Spleen (tissue), 11 donors: Measurements from ENCODE around the gene FSTL4. TPM values are rescaled to one million over a fixed set of nuclear protein-coding genes. Genes with fewer than 3 reads are reported as not detected.

Experiments used
- DNase-seq: peaks from one replicate; pipeline ENCODE4 v3.0.0-alpha.2; 2020
- H3K27ac ChIP-seq, 8 donors: fragments of 200-600 bp; sonication (generic) in 7 of 8; 1 replicate in 4 of 8; 2 replicates in 4 of 8; pipeline versions ENCODE4 v1.5.0 to v1.8.0; 2016 to 2021; ENCODE audit warnings: inconsistent platforms in 4 of 8, mild to moderate bottlenecking in 4 of 8, moderate library complexity in 1 of 8
- H3K27me3 ChIP-seq, 7 donors: fragments of 200-600 bp; sonication (generic) in 6 of 7; replicated peaks in 1 of 7; 1 replicate in 4 of 7; 2 replicates in 3 of 7; pipeline versions ENCODE4 v1.5.0 to v1.8.0; 2016 to 2021; ENCODE audit warnings: inconsistent platforms in 3 of 7, mild to moderate bottlenecking in 1 of 7
- H3K36me3 ChIP-seq, 6 donors: fragments of 200-600 bp; sonication (generic) in 5 of 6; 1 replicate in 4 of 6; 2 replicates in 2 of 6; pipeline versions ENCODE4 v1.5.0 to v1.8.0; 2016 to 2021; ENCODE audit warnings: inconsistent platforms in 2 of 6
- H3K4me1 ChIP-seq, 6 donors: fragments of 200-600 bp; sonication (generic) in 5 of 6; 1 replicate in 3 of 6; 2 replicates in 3 of 6; pipeline versions ENCODE4 v1.5.0 to v1.8.0; 2016 to 2021; ENCODE audit warnings: inconsistent platforms in 3 of 6
- H3K4me3 ChIP-seq, 8 donors: fragments of 200-600 bp; sonication (generic) in 7 of 8; 1 replicate in 4 of 8; 2 replicates in 4 of 8; pipeline versions ENCODE4 v1.5.0 to v1.8.0; 2016 to 2021; ENCODE audit warnings: inconsistent platforms in 4 of 8, mild to moderate bottlenecking in 4 of 8, moderate library complexity in 2 of 8
- H3K9me3 ChIP-seq, 8 donors: fragments of 200-600 bp; sonication (generic) in 7 of 8; 1 replicate in 4 of 8; 2 replicates in 4 of 8; pipeline versions ENCODE4 v1.5.0 to v1.8.0; 2016 to 2021; ENCODE audit warnings: inconsistent platforms in 4 of 8
- CTCF ChIP-seq, 11 experiments: fragments of 200-600 bp in 7 of 11; fragments of 450-650 bp in 4 of 11; sonication (generic) in 4 of 11; IDR thresholded peaks in 8 of 11; conservative IDR thresholded peaks in 3 of 11; 1 replicate in 7 of 11; 2 replicates in 4 of 11; pipeline versions ENCODE4 v1.4.0 to v1.8.0; 2016 to 2021; ENCODE audit warnings: antibody characterized with exemption in 11 of 11, inconsistent platforms in 4 of 11, mild to moderate bottlenecking in 1 of 11
- POLR2A ChIP-seq, 3 donors: fragments of 450-650 bp; IDR thresholded peaks; one replicate each; pipeline ENCODE4 v1.5.1; 2017; ENCODE audit warnings: antibody characterized with exemption in 3 of 3, mild to moderate bottlenecking in 1 of 3
- POLR2AphosphoS5 ChIP-seq, 3 donors: sonication (generic); formaldehyde crosslinking; IDR thresholded peaks; one replicate each; pipeline ENCODE4 v1.5.1; 2017; ENCODE audit warnings: antibody characterized with exemption in 3 of 3
- WGBS, 5 donors: extraction: QIAGEN DNeasy Blood & Tissue Kit in 3 of 5; methylation state at CpG; one replicate each; pipeline versions ENCODE4 v1.1.5 to v1.1.7; 2013 to 2018; 5-methylcytosine and 5-hydroxymethylcytosine counted together
- intact Hi-C: fragments of 100-400 bp; cut with DNase I; formaldehyde crosslinking; loops from one replicate; pipeline ENCODE4 v1.15.0; 2023; ENCODE audit warnings: low total_unique reads
- polyA plus RNA-seq, 3 donors: library from polyadenylated mRNA; stranded (reverse); fragments of 200-250 nt; gene quantifications; one replicate each; pipeline ENCODE4 v1.2.1, GENCODE V29; 2013
- total RNA-seq, 7 donors: library from RNA; depleted of rRNA in 3 of 7; stranded (reverse); fragments of >200 nt in 3 of 7; fragmentation: NEBNext Ultra II Directional in 4 of 7; extraction: Animal tissue kit (Norgen Biotek cat#: 25700) in 4 of 7; gene quantifications; one replicate each; pipeline versions ENCODE4 v1.1.0 to v1.2.1, GENCODE V29; 2016 to 2021
- donor health status: healthy with polysubstance abuse.
- donor health status: DM: no; HTN: no; CAD: no; lungs with moderate emphysema.
- donor health status: DM: no; HTN: no; CAD: no.
- donor health status: Bipolar disorder and iron deficiency.
- donor health status: healthy.
- donor health status: DM: no; HTN: no; CAD: no.
- donor health status: DM: yes; HTN: yes; CAD: no.

FSTL4 gene
- total and polyA plus RNA-seq, 10 donors = under 0.01 to 1.0 (median 0.37) TPM; not detected in 4

GRCh38 chr5:133655966-133656365 lies 43.6 kb upstream of the FSTL4 start:
- WGBS, 5 donors = 79 to 100% (median 87%) methylated on average over 1 of the region's 1 CpG
- TF ChIP-seq POLR2A (IDR thresholded peaks at IDR 0.05) = no peak
- TF ChIP-seq CTCF (IDR thresholded peaks at IDR 0.05 in 8 of 11, conservative IDR thresholded peaks at IDR 0.05 in 3 of 11) = no peak
- no peak for TF ChIP-seq POLR2AphosphoS5 (IDR thresholded peaks at IDR 0.05)
- intact Hi-C loops = no loop called here

DNA sequence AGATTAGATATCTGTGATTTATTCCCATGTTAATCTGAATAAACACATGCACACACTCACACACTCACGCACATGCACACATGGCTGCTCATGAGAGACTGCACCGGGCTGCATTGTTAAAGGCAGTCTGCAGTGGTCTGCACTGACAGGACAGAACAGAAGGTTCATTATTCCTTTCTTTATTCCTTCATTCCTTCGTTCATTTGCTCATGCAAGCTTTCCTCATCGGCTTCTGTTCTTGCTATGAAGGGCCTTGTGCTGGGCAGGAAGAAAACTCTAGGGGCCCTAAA lies 41.4 kb upstream of the FSTL4 start:
- no peak for DNase-seq
- intact Hi-C loops = no loop called here
- no peak overlapping the region for H3K4me3 ChIP-seq
- WGBS, 5 donors = 70 to 78% (median 76%) methylated on average over 4 of the region's 4 CpGs
- H3K27ac ChIP-seq = no peak overlapping the region
- H3K36me3 ChIP-seq = no peaks in the 10 kb centered on the region
- H3K4me1 ChIP-seq = no peaks in the 10 kb centered on the region
- H3K9me3 ChIP-seq = no peaks in the 10 kb centered on the region
- peaks cover 0 to 7% (median 0%) of the 10 kb centered on the region in 7 donors for H3K27me3 ChIP-seq
- TF ChIP-seq POLR2A (IDR thresholded peaks at IDR 0.05) (no peak), CTCF (IDR thresholded peaks at IDR 0.05 in 8 of 11, conservative IDR thresholded peaks at IDR 0.05 in 3 of 11) (no peak), POLR2AphosphoS5 (IDR thresholded peaks at IDR 0.05) (no peak)

More at GRCh38 chr5:133655966-133656365, 43.6 kb upstream of the FSTL4 start:
- Histone ChIP-seq H3K27ac (no peak overlapping the region), H3K36me3 (no peaks in the 10 kb centered on the region), H3K4me3 (no peak overlapping the region), H3K4me1 (no peaks in the 10 kb centered on the region), H3K9me3 (no peaks in the 10 kb centered on the region), H3K27me3 (peaks cover 0 to 7% (median 0%) of the 10 kb centered on the region in 7 donors)
- no peak for DNase-seq

GRCh38 chr5:133652951-133653759 lies 40.8 kb upstream of the FSTL4 start:
- TF ChIP-seq CTCF (IDR thresholded peaks at IDR 0.05 in 8 of 11, conservative IDR thresholded peaks at IDR 0.05 in 3 of 11) (no peak), POLR2A (IDR thresholded peaks at IDR 0.05) (no peak), POLR2AphosphoS5 (IDR thresholded peaks at IDR 0.05) (no peak)
- peaks cover 0 to 12% (median 0%) of the 10 kb centered on the region in 7 donors for H3K27me3 ChIP-seq
- no peaks in the 10 kb centered on the region for H3K4me1 ChIP-seq
- no peaks in the 10 kb centered on the region for H3K36me3 ChIP-seq
- no peaks in the 10 kb centered on the region for H3K9me3 ChIP-seq
- no peak for DNase-seq
- 59 to 66% (median 63%) methylated on average over 9 of the region's 9 CpGs for WGBS, 5 donors
- no peak overlapping the region for H3K27ac ChIP-seq
- intact Hi-C loops = no loop called here
- H3K4me3 ChIP-seq = no peak overlapping the region

DNA sequence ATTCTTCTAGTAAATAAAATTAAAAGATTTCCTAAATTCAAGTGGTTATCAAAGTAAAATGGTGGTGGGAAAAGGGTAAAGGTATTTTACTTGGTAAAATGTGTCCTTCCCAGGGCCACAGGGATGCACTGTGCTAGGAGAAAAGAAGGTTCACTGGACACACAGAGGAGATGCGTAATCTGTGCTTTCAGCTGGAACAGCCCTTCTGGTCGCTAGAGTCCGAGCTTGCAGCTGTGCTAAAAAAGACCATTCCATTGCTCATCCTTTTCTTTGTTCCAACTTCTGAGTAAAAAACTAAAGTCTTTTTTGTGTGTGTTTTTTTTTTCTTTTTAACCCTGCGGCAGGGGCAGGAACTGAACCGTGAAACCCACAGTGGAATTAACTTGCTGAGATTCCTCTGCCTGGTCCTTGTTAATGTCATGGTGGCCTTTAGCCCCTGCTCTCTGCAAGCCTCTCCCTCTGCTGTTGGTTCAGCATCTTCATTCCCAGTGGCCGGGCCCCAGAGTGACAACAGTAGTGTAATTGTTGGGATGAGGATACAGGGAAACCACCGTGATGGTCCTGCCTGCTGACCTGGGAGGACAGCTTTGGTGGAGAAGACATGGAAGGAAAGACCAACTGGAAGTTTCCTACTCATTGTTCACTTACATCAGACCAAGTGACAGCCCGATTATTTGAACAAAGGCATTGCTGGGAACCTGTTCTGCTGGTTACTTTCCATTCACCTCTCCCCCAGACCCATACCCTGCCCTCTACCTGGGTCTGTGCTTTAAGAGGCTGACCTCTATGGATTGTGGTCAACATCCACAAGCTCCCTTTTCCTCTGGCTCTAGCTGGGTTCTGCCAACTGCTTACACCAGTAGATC lies 31.9 kb upstream of the FSTL4 start:
- H3K27me3 ChIP-seq = peaks cover 0 to 28% (median 0%) of the 10 kb centered on the region in 7 donors
- H3K9me3 ChIP-seq = no peaks in the 10 kb centered on the region
- H3K27ac ChIP-seq = no peak overlapping the region
- WGBS, 5 donors = 80 to 87% (median 85%) methylated on average over 8 of the region's 8 CpGs
- H3K4me3 ChIP-seq = no peak overlapping the region
- TF ChIP-seq POLR2A (IDR thresholded peaks at IDR 0.05) = no peak
- TF ChIP-seq CTCF (IDR thresholded peaks at IDR 0.05 in 8 of 11, conservative IDR thresholded peaks at IDR 0.05 in 3 of 11) = no peak
- TF ChIP-seq POLR2AphosphoS5 (IDR thresholded peaks at IDR 0.05) = no peak
- H3K36me3 ChIP-seq = no peaks in the 10 kb centered on the region
- H3K4me1 ChIP-seq = no peaks in the 10 kb centered on the region
- no peak for DNase-seq
- intact Hi-C loops = no loop called here
